Right lobe of liver (tissue), 6 donors: Measurements from ENCODE around the gene CTCF. TPM values are rescaled to one million over a fixed set of nuclear protein-coding genes. Genes with fewer than 3 reads are reported as not detected.
A peak's percentile ranks its signal among the peaks of the same experiment; 100 is the strongest.

ENCODE experiments used
- ATAC-seq, 4 donors: fragments of 200-7000 bp; cut with Tn5 transposase; one replicate each; pipeline ENCODE4 v1.9.1; 2020; ENCODE audit warnings: mild to moderate bottlenecking in 4 of 4, moderate library complexity in 4 of 4
- DNase-seq, 3 donors: peaks; one replicate each; pipeline ENCODE4 v3.0.0-alpha.2; 2020
- H3K27ac ChIP-seq, 3 donors: fragments of 200-600 bp; one replicate each; pipeline ENCODE4 v1.8.0; 2022
- H3K27me3 ChIP-seq, 2 donors: fragments of 200-600 bp; one replicate each; pipeline ENCODE4 v1.8.0; 2022
- H3K36me3 ChIP-seq, 4 donors: fragments of 200-600 bp; sonication (generic) in 1 of 4; one replicate each; pipeline versions ENCODE4 v1.5.1 to v1.8.0; 2017 to 2022; ENCODE audit warnings: control low read depth in 1 of 4
- H3K4me1 ChIP-seq, 4 donors: fragments of 200-600 bp; sonication (generic) in 1 of 4; one replicate each; pipeline versions ENCODE4 v1.5.1 to v1.8.0; 2017 to 2022; ENCODE audit warnings: control low read depth in 1 of 4
- H3K4me3 ChIP-seq, 3 donors: fragments of 200-600 bp; one replicate each; pipeline ENCODE4 v1.8.0; 2022
- H3K9me3 ChIP-seq, 4 donors: fragments of 200-600 bp; sonication (generic) in 1 of 4; one replicate each; pipeline versions ENCODE4 v1.5.1 to v1.8.0; 2017 to 2022; ENCODE audit warnings: control low read depth in 1 of 4
- POLR2A ChIP-seq: fragments of 450-650 bp; IDR thresholded peaks from one replicate; pipeline ENCODE4 v1.6.1; 2017; ENCODE audit warnings: antibody characterized with exemption, mild to moderate bottlenecking
- WGBS: methylation state at CpG from one replicate; pipeline ENCODE4 v1.1.6; 2018; ENCODE audit warnings: low coverage, low lambda C conversion rate; ENCODE audit not compliant: insufficient coverage; ENCODE audit errors: missing lambda C conversion rate; 5-methylcytosine and 5-hydroxymethylcytosine counted together
- intact Hi-C, 2 donors: fragments of 100-400 bp; cut with DNase I; formaldehyde crosslinking; loops; one replicate each; pipeline versions ENCODE4 v1.11.2 to v1.14.1; 2022
- total RNA-seq, 6 experiments: library from RNA; depleted of rRNA in 2 of 6; stranded (reverse); fragments of >200 nt in 2 of 6; fragmentation: NEBNext Ultra II Directional in 3 of 6; extraction: Animal tissue kit (Norgen Biotek cat#: 25700) in 3 of 6; gene quantifications; one replicate each; pipeline versions ENCODE4 v1.1.0 to v1.2.4, GENCODE V29; 2016 to 2023
- TF ChIP-seq, protein P1 (sequence below), 4 donors: fragments of 200-600 bp in 3 of 4; fragments of 450-650 bp in 1 of 4; IDR thresholded peaks; one replicate each; pipeline versions ENCODE4 v1.5.1 to v1.8.0; 2016 to 2022; ENCODE audit warnings: antibody characterized with exemption in 4 of 4, mild to moderate bottlenecking in 2 of 4
- donor health status: DM: no; HTN: yes; CAD: no.
- donor health status: DM: no; HTN: no; CAD: no.
- donor health status: DM: no; HTN: no; CAD: no.
- donor health status: DM: no; HTN: yes; CAD: no.
- donor health status: DM: no; HTN: yes; CAD: no.

CTCF gene
- total RNA-seq, 6 experiments from 2014 or later, result 14.3 to 18.5 (median 17.0) TPM

DNA sequence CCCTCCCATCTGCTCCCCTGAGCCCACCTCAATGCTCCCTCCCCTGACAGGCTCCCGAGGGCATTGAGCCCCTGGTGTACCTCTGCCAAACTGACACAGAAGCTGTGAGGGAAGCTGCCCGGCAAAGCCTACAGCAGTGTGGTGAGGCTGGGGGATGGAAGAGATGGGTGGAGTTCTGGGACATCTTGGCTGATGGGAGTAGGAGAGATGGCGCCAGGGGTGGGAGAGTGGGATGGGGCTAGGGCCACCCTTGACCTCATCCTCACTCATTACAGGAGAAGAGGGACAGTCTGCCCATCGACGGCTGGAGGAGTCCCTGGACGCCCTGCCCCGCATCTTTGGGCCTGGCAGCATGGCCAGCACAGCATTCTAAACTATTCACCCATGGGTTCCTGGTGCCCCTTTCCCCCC, 16.2 kb upstream of the CTCF start:
- TF ChIP-seq, protein P1, sequence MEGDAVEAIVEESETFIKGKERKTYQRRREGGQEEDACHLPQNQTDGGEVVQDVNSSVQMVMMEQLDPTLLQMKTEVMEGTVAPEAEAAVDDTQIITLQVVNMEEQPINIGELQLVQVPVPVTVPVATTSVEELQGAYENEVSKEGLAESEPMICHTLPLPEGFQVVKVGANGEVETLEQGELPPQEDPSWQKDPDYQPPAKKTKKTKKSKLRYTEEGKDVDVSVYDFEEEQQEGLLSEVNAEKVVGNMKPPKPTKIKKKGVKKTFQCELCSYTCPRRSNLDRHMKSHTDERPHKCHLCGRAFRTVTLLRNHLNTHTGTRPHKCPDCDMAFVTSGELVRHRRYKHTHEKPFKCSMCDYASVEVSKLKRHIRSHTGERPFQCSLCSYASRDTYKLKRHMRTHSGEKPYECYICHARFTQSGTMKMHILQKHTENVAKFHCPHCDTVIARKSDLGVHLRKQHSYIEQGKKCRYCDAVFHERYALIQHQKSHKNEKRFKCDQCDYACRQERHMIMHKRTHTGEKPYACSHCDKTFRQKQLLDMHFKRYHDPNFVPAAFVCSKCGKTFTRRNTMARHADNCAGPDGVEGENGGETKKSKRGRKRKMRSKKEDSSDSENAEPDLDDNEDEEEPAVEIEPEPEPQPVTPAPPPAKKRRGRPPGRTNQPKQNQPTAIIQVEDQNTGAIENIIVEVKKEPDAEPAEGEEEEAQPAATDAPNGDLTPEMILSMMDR (IDR thresholded peaks at IDR 0.05), result no peak
- TF ChIP-seq POLR2A, result no peak
- H3K27ac ChIP-seq, result peak overlapping the region in 2 of 3 donors; percentile 19 to 59
- peaks cover 0 to 19% (median 5%) of the 10 kb centered on the region in 4 donors for H3K36me3 ChIP-seq
- 71% methylated on average over 1 of the region's 7 CpGs for WGBS
- intact Hi-C loops, result no loop called here
- no peak for ATAC-seq
- H3K4me1 ChIP-seq, result peaks cover 0 to 19% (median 7%) of the 10 kb centered on the region in 4 donors
- DNase-seq, result peak in 1 of 3 donors; percentile 49
- no peaks in the 10 kb centered on the region for H3K27me3 ChIP-seq
- H3K9me3 ChIP-seq, result no peaks in the 10 kb centered on the region
- H3K4me3 ChIP-seq, result no peak overlapping the region

- H3K36me3 ChIP-seq, result peaks cover 0 to 14% (median 1%) of the 10 kb centered on the region in 4 donors
- TF ChIP-seq POLR2A, result no peak
- TF ChIP-seq, protein P1 (IDR thresholded peaks at IDR 0.05), result peak; percentile 90 to 98 (median 97)
- no peaks in the 10 kb centered on the region for H3K9me3 ChIP-seq
- peak; percentile 76 to 91 (median 89) for DNase-seq
- no peaks in the 10 kb centered on the region for H3K27me3 ChIP-seq
- intact Hi-C loops, result no loop called here
- WGBS, result 0% methylated on average over 4 of the region's 7 CpGs
- H3K4me3 ChIP-seq, result no peak overlapping the region
- peak overlapping the region in 2 of 3 donors; percentile 19 to 59 for H3K27ac ChIP-seq
- peaks cover 0 to 18% (median 7%) of the 10 kb centered on the region in 4 donors for H3K4me1 ChIP-seq
- peak; percentile 87 to 93 (median 89) for ATAC-seq
These were observed 15.4 kb upstream of the CTCF start for GRCh38 chr16:67546761-67547422.

GRCh38 chr16:67547423-67548264, 14.7 kb upstream of the CTCF start:
- Histone ChIP-seq H3K9me3 (no peaks in the 10 kb centered on the region), H3K27ac (peak overlapping the region in 1 of 3 donors; percentile 59), H3K4me1 (peaks cover 0 to 18% (median 7%) of the 10 kb centered on the region in 4 donors), H3K4me3 (no peak overlapping the region), H3K36me3 (peaks cover 0 to 14% (median 0%) of the 10 kb centered on the region in 4 donors), H3K27me3 (no peaks in the 10 kb centered on the region)
- 36% methylated on average over 7 of the region's 16 CpGs for whole genome bisulfite sequencing
- ATAC-seq, result no peak
- peak in 1 of 3 donors; percentile 56 for DNase-seq
- TF ChIP-seq POLR2A, result no peak
- TF ChIP-seq, protein P1 (IDR thresholded peaks at IDR 0.05), result no peak
- intact Hi-C loops, result no loop called here

GRCh38 chr16:67548265-67549126, 13.8 kb upstream of the CTCF start:
- Histone ChIP-seq H3K36me3 (peaks cover 0 to 14% (median 0%) of the 10 kb centered on the region in 4 donors), H3K4me1 (peaks cover 0 to 18% (median 7%) of the 10 kb centered on the region in 4 donors), H3K27me3 (no peaks in the 10 kb centered on the region), H3K27ac (no peak overlapping the region), H3K9me3 (no peaks in the 10 kb centered on the region), H3K4me3 (no peak overlapping the region)
- intact Hi-C loops, result no loop called here
- WGBS, result no CpG with 5 or more reads among the region's 4 CpGs
- DNase-seq (peak in 1 of 3 donors; percentile 28), ATAC-seq (no peak)
- TF ChIP-seq, protein P1 (IDR thresholded peaks at IDR 0.05), result no peak
- no peak for TF ChIP-seq POLR2A
